GM12864 (cell line): ENCODE data around the gene PLCB3.

ENCODE experiments used
- DNase-seq: peaks from one replicate; pipeline ENCODE4 v3.0.0-alpha.2; 2011; ENCODE audit warnings: low read depth
- H3K4me3 ChIP-seq: 2 replicates; pipeline ENCODE4 v1.5.1; 2011; ENCODE audit warnings: mild to moderate bottlenecking, low read depth, low read length, control low read depth
- TF ChIP-seq, protein P1 (sequence below): IDR thresholded peaks from 2 replicates; pipeline ENCODE4 v1.5.1; 2011; ENCODE audit warnings: low read depth, mild to moderate bottlenecking, moderate library complexity, low read length, control low read depth, inconsistent platforms; ENCODE audit errors: missing control alignments

Gene PLCB3

DNA sequence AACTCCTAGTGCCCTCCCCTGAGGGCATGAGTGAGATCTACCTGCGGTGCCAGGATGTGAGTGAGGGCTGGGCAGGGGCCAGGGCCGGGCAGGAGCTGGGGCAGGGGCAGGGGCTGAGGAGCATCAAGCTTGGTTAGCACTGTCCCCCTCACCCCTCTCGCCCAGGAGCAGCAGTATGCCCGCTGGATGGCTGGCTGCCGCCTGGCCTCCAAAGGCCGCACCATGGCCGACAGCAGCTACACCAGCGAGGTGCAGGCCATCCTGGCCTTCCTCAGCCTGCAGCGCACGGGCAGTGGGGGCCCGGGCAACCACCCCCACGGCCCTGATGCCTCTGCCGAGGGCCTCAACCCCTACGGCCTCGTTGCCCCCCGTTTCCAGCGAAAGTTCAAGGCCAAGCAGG lies 31.1 kb upstream of the PLCB3 start:
- no peak for DNase-seq
- TF ChIP-seq, protein P1, sequence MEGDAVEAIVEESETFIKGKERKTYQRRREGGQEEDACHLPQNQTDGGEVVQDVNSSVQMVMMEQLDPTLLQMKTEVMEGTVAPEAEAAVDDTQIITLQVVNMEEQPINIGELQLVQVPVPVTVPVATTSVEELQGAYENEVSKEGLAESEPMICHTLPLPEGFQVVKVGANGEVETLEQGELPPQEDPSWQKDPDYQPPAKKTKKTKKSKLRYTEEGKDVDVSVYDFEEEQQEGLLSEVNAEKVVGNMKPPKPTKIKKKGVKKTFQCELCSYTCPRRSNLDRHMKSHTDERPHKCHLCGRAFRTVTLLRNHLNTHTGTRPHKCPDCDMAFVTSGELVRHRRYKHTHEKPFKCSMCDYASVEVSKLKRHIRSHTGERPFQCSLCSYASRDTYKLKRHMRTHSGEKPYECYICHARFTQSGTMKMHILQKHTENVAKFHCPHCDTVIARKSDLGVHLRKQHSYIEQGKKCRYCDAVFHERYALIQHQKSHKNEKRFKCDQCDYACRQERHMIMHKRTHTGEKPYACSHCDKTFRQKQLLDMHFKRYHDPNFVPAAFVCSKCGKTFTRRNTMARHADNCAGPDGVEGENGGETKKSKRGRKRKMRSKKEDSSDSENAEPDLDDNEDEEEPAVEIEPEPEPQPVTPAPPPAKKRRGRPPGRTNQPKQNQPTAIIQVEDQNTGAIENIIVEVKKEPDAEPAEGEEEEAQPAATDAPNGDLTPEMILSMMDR: no peak
- no peak overlapping the region for H3K4me3 ChIP-seq

DNA sequence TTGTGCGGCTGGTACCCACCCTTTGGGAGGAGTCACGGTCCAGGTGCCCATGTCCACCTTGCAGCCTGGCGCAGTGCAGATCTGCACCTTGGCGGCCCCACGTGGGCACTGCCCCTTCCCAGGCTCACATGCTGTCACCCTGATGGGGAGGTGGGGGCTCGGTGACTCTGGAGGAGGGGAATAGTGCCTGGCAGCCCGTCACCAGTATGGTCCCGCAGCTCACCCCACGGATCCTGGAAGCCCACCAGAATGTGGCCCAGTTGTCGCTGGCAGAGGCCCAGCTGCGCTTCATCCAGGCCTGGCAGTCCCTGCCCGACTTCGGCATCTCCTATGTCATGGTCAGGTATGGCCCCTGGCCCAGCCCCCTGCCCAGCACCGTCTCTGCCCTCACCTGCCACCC lies 30.5 kb upstream of the PLCB3 start:
- H3K4me3 ChIP-seq: no peak overlapping the region
- no peak for DNase-seq
- TF ChIP-seq, protein P1: no peak

DNA sequence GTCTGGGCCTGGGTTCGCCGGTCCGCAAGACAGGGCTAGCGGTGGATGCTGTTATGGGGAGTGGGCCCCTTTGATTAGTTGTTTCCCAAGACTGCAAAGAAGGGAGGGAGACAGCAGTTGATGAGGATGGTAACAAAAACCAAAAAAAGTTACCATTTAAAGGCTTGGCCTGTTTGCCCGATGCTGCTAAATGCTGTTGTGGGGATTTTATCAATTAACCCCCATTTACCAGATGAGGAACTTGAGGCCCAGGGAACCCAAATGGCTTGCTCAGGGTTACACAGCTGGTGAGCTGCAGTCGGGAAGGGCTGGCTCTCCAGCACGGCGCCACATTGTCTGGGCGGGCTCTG lies 28.7 kb upstream of the PLCB3 start:
- TF ChIP-seq, protein P1: no peak
- no peak overlapping the region for H3K4me3 ChIP-seq
- no peak for DNase-seq

DNA sequence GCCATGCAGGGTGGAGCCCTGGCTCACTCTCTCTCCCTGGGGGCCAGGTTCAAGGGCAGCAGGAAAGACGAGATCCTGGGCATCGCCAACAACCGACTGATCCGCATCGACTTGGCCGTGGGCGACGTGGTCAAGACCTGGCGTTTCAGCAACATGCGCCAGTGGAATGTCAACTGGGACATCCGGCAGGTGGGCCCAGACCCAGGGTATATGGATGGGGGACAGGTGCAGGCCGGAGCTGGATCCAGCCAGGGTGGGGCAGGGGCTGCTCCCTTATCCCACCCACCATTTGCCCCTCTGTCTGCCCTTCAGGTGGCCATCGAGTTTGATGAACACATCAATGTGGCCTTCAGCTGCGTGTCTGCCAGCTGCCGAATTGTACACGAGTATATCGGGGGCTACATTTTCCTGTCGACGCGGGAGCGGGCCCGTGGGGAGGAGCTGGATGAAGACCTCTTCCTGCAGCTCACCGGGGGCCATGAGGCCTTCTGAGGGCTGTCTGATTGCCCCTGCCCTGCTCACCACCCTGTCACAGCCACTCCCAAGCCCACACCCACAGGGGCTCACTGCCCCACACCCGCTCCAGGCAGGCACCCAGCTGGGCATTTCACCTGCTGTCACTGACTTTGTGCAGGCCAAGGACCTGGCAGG lies 28.2 kb upstream of the PLCB3 start:
- H3K4me3 ChIP-seq: no peak overlapping the region
- TF ChIP-seq, protein P1: no peak
- no peak for DNase-seq

DNA sequence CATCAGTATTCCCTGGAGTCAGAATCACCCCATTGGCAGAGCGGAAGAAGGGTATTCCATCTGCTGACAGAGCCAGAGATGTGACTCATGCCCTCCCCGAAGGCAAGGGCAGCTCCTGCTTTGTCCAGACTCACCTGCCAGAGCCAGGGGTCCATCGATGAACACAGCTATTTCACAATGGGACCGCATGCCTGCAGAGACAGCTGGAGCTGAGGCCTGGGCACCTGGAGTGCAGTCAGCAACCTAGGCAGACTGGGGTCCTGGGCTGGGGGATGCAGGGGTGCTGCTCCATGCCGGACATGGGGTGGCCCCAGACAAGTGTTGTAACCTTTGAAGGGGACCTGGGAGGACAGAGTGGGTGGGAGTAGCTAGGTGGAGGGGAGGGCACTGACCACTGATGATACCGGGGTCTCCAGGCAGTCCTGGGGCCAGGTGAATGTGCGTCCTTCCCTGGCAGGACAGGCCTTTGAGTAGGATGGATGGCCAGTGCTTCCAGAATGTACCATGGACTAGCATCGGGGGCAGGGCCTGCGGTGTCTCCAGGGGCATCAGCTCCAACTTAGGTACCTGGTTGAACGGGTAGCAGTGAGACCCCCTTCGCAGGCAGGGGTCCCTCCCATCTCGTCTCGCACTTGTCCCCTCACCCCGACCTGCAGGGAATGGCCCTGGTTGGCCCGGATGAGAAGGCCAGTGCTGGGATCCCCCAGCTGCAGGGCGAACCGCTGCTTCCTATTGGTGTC lies 27.0 kb upstream of the PLCB3 start:
- no peak for DNase-seq
- H3K4me3 ChIP-seq: peak overlapping the region; percentile 62
- TF ChIP-seq, protein P1: no peak

DNA sequence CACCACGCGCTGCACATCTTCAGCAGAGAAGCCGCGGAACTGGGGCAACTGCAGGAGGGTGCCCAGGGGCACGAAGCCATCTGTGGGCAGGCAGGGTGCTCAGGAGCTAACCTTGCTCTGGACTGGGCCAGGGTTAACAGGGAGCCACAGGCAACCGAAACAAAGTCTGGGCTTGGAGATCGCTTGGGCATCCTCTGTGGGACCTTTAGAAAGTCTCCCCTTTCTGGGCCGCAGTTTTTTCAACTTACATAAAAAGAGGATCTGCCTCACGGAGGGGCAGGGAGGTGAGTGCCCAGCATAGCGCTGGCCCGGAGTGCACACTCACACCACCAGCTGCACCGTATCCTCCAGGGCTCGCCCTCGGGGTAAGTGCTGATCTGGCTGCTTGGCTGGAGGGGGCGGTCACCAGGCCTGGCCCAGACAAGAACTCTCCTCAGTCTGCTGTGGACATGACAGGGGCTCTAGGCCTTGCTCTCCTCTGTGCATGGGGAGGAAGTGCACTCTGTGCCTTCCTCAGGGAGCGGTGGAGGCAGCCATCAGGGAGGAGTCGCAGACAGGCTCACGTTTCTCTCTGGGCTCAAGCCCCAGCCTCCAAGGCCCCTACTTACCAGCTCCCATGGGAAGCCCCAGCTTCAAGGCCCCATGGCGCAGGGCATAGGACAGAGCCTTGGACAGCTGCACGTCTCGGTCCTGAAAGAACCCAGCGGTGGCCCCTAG lies 26.3 kb upstream of the PLCB3 start:
- DNase-seq: no peak
- peak overlapping the region; percentile 62 for H3K4me3 ChIP-seq
- TF ChIP-seq, protein P1: no peak
